ENCODE results near the gene ABCA2.

GRCh38 chr9:137044502-137045177, 16.6 kb upstream of the ABCA2 start:
- TF ChIP-seq, protein P1, sequence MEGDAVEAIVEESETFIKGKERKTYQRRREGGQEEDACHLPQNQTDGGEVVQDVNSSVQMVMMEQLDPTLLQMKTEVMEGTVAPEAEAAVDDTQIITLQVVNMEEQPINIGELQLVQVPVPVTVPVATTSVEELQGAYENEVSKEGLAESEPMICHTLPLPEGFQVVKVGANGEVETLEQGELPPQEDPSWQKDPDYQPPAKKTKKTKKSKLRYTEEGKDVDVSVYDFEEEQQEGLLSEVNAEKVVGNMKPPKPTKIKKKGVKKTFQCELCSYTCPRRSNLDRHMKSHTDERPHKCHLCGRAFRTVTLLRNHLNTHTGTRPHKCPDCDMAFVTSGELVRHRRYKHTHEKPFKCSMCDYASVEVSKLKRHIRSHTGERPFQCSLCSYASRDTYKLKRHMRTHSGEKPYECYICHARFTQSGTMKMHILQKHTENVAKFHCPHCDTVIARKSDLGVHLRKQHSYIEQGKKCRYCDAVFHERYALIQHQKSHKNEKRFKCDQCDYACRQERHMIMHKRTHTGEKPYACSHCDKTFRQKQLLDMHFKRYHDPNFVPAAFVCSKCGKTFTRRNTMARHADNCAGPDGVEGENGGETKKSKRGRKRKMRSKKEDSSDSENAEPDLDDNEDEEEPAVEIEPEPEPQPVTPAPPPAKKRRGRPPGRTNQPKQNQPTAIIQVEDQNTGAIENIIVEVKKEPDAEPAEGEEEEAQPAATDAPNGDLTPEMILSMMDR (IDR thresholded peaks at IDR 0.05; ENCODE audit: low read depth, low read length, missing input control) = no peak
- TF ChIP-seq, protein P2, sequence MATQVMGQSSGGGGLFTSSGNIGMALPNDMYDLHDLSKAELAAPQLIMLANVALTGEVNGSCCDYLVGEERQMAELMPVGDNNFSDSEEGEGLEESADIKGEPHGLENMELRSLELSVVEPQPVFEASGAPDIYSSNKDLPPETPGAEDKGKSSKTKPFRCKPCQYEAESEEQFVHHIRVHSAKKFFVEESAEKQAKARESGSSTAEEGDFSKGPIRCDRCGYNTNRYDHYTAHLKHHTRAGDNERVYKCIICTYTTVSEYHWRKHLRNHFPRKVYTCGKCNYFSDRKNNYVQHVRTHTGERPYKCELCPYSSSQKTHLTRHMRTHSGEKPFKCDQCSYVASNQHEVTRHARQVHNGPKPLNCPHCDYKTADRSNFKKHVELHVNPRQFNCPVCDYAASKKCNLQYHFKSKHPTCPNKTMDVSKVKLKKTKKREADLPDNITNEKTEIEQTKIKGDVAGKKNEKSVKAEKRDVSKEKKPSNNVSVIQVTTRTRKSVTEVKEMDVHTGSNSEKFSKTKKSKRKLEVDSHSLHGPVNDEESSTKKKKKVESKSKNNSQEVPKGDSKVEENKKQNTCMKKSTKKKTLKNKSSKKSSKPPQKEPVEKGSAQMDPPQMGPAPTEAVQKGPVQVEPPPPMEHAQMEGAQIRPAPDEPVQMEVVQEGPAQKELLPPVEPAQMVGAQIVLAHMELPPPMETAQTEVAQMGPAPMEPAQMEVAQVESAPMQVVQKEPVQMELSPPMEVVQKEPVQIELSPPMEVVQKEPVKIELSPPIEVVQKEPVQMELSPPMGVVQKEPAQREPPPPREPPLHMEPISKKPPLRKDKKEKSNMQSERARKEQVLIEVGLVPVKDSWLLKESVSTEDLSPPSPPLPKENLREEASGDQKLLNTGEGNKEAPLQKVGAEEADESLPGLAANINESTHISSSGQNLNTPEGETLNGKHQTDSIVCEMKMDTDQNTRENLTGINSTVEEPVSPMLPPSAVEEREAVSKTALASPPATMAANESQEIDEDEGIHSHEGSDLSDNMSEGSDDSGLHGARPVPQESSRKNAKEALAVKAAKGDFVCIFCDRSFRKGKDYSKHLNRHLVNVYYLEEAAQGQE (IDR thresholded peaks at IDR 0.05) = no peak
- TF ChIP-seq SP1 (IDR thresholded peaks at IDR 0.05) = no peak
- no peak for TF ChIP-seq TAF1 (conservative IDR thresholded peaks at IDR 0.05)
- TF ChIP-seq GABPA (IDR thresholded peaks at IDR 0.05 in 1 of 2, conservative IDR thresholded peaks at IDR 0.05 in 1 of 2) = no peak
- no peak for TF ChIP-seq RAD21 (IDR thresholded peaks at IDR 0.05)
- TF ChIP-seq MAX (IDR thresholded peaks at IDR 0.05) = no peak
- TF ChIP-seq YY1 (IDR thresholded peaks at IDR 0.05) = no peak
- no peak for TF ChIP-seq FOXA1 (IDR thresholded peaks at IDR 0.05)

Data from liver (tissue), 3 donors.